Esophagus squamous epithelium (tissue), 4 donors: Measurements from ENCODE around the gene ANKFN1.

Source experiments
- CTCF ChIP-seq, 6 experiments: fragments of 450-650 bp in 4 of 6; fragments of 200-600 bp in 2 of 6; sonication (generic) in 2 of 6; IDR thresholded peaks; one replicate each; pipeline ENCODE4 v1.5.1; 2016 to 2019; ENCODE audit warnings: antibody characterized with exemption in 6 of 6, mild to moderate bottlenecking in 4 of 6, moderate library complexity in 4 of 6
- POLR2A ChIP-seq, 4 donors: fragments of 450-650 bp; IDR thresholded peaks; one replicate each; pipeline ENCODE4 v1.6.1; 2017; ENCODE audit warnings: antibody characterized with exemption in 4 of 4, mild to moderate bottlenecking in 4 of 4, moderate library complexity in 3 of 4

GRCh38 chr17:56131431-56131830, 21.8 kb upstream of the ANKFN1 start:
- TF ChIP-seq CTCF (IDR thresholded peaks at IDR 0.05) (no peak), POLR2A (IDR thresholded peaks at IDR 0.05) (no peak)
